RWPE1 (cell line): ENCODE results near the gene DPPA2.

Experiments
- CTCF ChIA-PET: fragments of 350-600 bp; sonication (Branson Sonifier 250); formaldehyde crosslinking; extraction: SDS; loops from one replicate; lab custom pipeline; 2021; lab: Yijun Ruan, JAX
- POLR2A ChIA-PET: fragments of 400-600 bp; formaldehyde crosslinking; extraction: SDS; loops from one replicate; lab custom pipeline; 2020; ENCODE audit warnings: antibody characterized with exemption; ENCODE audit not compliant: low non-redundant PET; lab: Yijun Ruan, JAX
- DNase-seq: peaks from one replicate; pipeline ENCODE4 v3.0.0; 2012; ENCODE audit warnings: low spot score
- H3K27ac ChIP-seq: fragments of 450-650 bp; 2 replicates; pipeline ENCODE4 v1.5.1; 2017
- CTCF ChIP-seq: fragments of 450-650 bp; conservative IDR thresholded peaks from 2 replicates; pipeline ENCODE4 v1.5.1; 2017; ENCODE audit warnings: low read depth, mild to moderate bottlenecking

DPPA2 gene

GRCh38 chr3:109284071-109284470 lies 32.2 kb downstream of the DPPA2 start:
- CTCF ChIA-PET = interaction anchor here (0.8 to 0.9 kb wide), 2 partner anchors 8 to 1796 kb away, joined by 3 read pairs; no protein-coding TSS in a partner anchor
- DNase-seq = peak; percentile 7
- POLR2A ChIA-PET = no interaction called here
- no peak for TF ChIP-seq CTCF
- H3K27ac ChIP-seq = no peak overlapping the region

GRCh38 chr3:109278546-109278945 lies 37.8 kb downstream of the DPPA2 start:
- ChIA-PET POLR2A (no interaction called here), CTCF (interaction anchor here (0.6 to 0.7 kb wide), 2 partner anchors 67 to 959 kb away, joined by 3 to 4 read pairs; no protein-coding TSS in a partner anchor)
- TF ChIP-seq CTCF = no peak
- no peak for DNase-seq
- no peak overlapping the region for H3K27ac ChIP-seq

GRCh38 chr3:109278141-109278540 lies 38.2 kb downstream of the DPPA2 start:
- H3K27ac ChIP-seq = no peak overlapping the region
- TF ChIP-seq CTCF = no peak
- DNase-seq = no peak
- ChIA-PET POLR2A (no interaction called here), CTCF (no interaction called here)

- ChIA-PET POLR2A (no interaction called here), CTCF (interaction anchor here (0.5 to 0.9 kb wide), 8 partner anchors 9 to 723 kb away, joined by 3 to 8 read pairs (median 4); no protein-coding TSS in a partner anchor)
- H3K27ac ChIP-seq = no peak overlapping the region
- peak; percentile 23 for DNase-seq
- peak; percentile 64 for TF ChIP-seq CTCF
These were observed 40.5 kb downstream of the DPPA2 start for GRCh38 chr3:109275702-109276293.

- CTCF ChIA-PET = no interaction called here
These were observed 45.5 kb downstream of the DPPA2 start for GRCh38 chr3:109270779-109271178.

GRCh38 chr3:109269577-109270275 lies 46.6 kb downstream of the DPPA2 start:
- ChIA-PET POLR2A (no interaction called here), CTCF (interaction anchor here (0.6 kb wide), 1 partner anchor 234 kb away, joined by 3 read pairs; no protein-coding TSS in a partner anchor)
- no peak for TF ChIP-seq CTCF
- H3K27ac ChIP-seq = no peak overlapping the region
- no peak for DNase-seq

More at GRCh38 chr3:109270779-109271178, 45.5 kb downstream of the DPPA2 start:
- no peak for TF ChIP-seq CTCF
- POLR2A ChIA-PET = no interaction called here
- no peak for DNase-seq
- no peak overlapping the region for H3K27ac ChIP-seq
